Measurements from ENCODE around the gene TSNAXIP1. TPM values are rescaled to one million over a fixed set of nuclear protein-coding genes. Genes with fewer than 3 reads are reported as not detected.

The TSNAXIP1 gene
- total RNA-seq, 2 experiments from 2014 or later, result 0.40 to 0.47 TPM

DNA sequence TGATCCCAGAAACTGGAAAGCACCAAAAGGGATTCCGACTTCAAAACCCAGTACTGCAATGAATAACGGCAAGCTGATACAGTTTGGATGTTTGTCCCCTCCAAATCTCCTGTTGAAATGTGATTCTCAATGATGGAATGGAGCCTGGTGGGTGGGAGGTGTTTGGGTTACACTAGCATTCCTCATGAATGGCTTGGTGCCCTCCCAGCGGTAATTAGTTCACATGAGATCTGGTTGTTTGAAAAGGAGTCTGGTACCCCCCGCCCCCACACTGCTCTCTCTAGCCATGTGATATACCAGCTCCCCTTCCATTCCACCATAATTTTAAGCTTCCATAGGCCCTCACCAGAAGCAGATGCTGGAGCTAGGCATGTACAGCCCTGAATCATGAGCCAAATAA is 40.4 kb upstream of the TSNAXIP1 start:
- peaks cover under 1% of the 10 kb centered on the region for H3K4me1 Mint-ChIP-seq (ENCODE audit: low read depth)
- peaks cover 2% of the 10 kb centered on the region for H3K36me3 Mint-ChIP-seq (ENCODE audit: low read depth)
- ATAC-seq (no peak), DNase-seq (no peak)
- TF ChIP-seq, protein P1, sequence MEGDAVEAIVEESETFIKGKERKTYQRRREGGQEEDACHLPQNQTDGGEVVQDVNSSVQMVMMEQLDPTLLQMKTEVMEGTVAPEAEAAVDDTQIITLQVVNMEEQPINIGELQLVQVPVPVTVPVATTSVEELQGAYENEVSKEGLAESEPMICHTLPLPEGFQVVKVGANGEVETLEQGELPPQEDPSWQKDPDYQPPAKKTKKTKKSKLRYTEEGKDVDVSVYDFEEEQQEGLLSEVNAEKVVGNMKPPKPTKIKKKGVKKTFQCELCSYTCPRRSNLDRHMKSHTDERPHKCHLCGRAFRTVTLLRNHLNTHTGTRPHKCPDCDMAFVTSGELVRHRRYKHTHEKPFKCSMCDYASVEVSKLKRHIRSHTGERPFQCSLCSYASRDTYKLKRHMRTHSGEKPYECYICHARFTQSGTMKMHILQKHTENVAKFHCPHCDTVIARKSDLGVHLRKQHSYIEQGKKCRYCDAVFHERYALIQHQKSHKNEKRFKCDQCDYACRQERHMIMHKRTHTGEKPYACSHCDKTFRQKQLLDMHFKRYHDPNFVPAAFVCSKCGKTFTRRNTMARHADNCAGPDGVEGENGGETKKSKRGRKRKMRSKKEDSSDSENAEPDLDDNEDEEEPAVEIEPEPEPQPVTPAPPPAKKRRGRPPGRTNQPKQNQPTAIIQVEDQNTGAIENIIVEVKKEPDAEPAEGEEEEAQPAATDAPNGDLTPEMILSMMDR (IDR thresholded peaks at IDR 0.05), result no peak
- no peak overlapping the region for H3K4me3 Mint-ChIP-seq
- ChIA-PET POLR2A (no interaction called here), CTCF (interaction anchor here (1.7 kb wide), 1 partner anchor 51 kb away, joined by 3 read pairs; no protein-coding TSS in a partner anchor)
- intact Hi-C loops (cut with micrococcal nuclease), result no loop called here
- H3K9me3 Mint-ChIP-seq, result no peaks in the 10 kb centered on the region
- H3K27me3 Mint-ChIP-seq, result no peaks in the 10 kb centered on the region
- no peak overlapping the region for H3K27ac Mint-ChIP-seq

DNA sequence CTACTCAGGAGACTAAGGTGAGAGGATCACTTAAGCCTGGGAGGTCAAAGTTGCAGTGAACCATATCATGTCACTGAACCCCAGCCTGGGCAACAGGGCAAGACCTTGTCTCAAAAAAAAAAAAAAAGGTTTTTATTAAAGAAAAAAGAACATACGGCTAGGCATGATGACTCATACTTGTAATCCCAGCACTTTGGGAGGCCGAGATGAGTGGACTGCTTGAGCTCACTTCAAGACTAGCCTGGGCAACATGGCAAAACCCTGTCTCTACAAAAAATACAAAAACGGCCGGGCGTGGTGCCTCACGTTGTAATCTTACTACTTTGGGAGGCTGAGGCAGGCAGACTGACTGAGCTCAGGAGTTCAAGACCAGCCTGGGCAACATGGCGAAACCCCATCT is 38.7 kb upstream of the TSNAXIP1 start:
- H3K9me3 Mint-ChIP-seq, result no peaks in the 10 kb centered on the region
- no peak overlapping the region for H3K27ac Mint-ChIP-seq
- no peaks in the 10 kb centered on the region for H3K4me1 Mint-ChIP-seq (ENCODE audit: low read depth)
- no peaks in the 10 kb centered on the region for H3K27me3 Mint-ChIP-seq
- TF ChIP-seq, protein P1 (IDR thresholded peaks at IDR 0.05), result no peak
- POLR2A ChIA-PET, result no interaction called here
- H3K36me3 Mint-ChIP-seq (ENCODE audit: low read depth), result peaks cover 10% of the 10 kb centered on the region
- DNase-seq, result no peak
- intact Hi-C loops (cut with micrococcal nuclease), result no loop called here
- CTCF ChIA-PET, result interaction anchor here (0.6 to 1.4 kb wide), 2 partner anchors 48 to 1509 kb away, joined by 3 read pairs; no protein-coding TSS in a partner anchor
- H3K4me3 Mint-ChIP-seq, result no peak overlapping the region
- no peak for ATAC-seq

DNA sequence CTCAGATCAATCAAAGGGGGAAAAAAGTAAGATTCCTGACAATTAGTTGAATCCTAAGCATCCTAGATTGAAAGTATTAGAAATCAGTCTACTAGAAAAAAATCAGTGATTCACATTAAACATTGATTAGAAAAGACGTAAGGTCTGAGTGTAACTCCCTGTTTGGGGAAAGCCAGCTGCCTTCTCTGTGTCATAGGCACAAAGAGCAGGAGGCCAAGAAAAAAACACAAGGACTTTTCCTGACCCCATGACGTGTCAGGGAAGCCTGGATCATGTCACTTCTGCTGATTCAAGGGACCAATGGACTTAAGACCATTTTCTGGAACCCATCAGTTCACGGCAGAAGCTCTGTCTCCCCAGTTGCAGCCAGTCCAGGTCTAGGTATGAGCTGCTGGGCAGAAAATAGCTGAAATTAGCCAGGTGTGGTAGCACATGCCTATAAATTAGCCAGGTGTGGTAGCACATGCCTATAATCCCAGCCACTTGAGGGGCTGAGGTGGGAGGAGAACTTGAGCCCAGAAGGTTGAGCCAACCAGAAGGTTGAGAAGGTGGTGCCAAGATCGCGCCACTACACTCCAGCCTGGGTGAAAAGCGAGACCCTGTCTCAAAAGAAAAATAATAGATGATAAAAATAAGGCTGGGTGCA is 36.2 kb upstream of the TSNAXIP1 start:
- peaks cover 3% of the 10 kb centered on the region for H3K4me1 Mint-ChIP-seq (ENCODE audit: low read depth)
- H3K27me3 Mint-ChIP-seq, result no peaks in the 10 kb centered on the region
- CTCF ChIA-PET, result interaction anchor here (1.4 kb wide), 1 partner anchor 46 kb away, joined by 9 read pairs; no protein-coding TSS in a partner anchor
- ATAC-seq, result no peak
- no peak for DNase-seq
- peaks cover 11% of the 10 kb centered on the region for H3K36me3 Mint-ChIP-seq (ENCODE audit: low read depth)
- POLR2A ChIA-PET, result no interaction called here
- intact Hi-C loops (cut with micrococcal nuclease), result no loop called here
- no peak overlapping the region for H3K27ac Mint-ChIP-seq
- no peak overlapping the region for H3K4me3 Mint-ChIP-seq
- no peaks in the 10 kb centered on the region for H3K9me3 Mint-ChIP-seq
- TF ChIP-seq, protein P1 (IDR thresholded peaks at IDR 0.05), result no peak

DNA sequence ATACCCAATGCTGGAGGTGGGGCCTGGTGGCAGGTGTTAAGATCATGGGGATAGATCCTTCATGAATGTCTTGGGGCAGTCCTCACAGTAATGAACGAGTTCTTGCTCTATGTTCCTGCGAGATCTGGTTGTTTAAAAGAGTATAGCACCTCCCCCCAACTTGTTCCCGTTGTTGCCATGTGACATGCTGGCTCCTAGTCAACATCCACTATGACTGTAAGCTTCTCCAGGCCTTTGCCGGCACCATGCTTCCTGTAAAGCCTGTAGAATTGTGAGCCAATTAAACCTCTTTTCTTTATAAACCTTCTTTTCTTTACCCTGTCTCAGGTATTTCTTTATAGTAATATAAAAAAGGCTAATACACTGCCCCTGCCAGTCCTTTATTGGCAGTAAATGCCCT is 33.6 kb upstream of the TSNAXIP1 start:
- Mint-ChIP-seq H3K27me3 (no peaks in the 10 kb centered on the region), H3K27ac (no peak overlapping the region), H3K9me3 (no peaks in the 10 kb centered on the region), H3K36me3 (ENCODE audit: low read depth) (peaks cover 11% of the 10 kb centered on the region), H3K4me1 (ENCODE audit: low read depth) (peaks cover 3% of the 10 kb centered on the region), H3K4me3 (no peak overlapping the region)
- intact Hi-C loops (cut with micrococcal nuclease), result no loop called here
- ATAC-seq (no peak), DNase-seq (no peak)
- POLR2A ChIA-PET, result no interaction called here
- TF ChIP-seq, protein P1 (IDR thresholded peaks at IDR 0.05), result no peak
- CTCF ChIA-PET, result interaction anchor here (1.9 kb wide), 1 partner anchor 43 kb away, joined by 5 read pairs; no protein-coding TSS in a partner anchor

DNA sequence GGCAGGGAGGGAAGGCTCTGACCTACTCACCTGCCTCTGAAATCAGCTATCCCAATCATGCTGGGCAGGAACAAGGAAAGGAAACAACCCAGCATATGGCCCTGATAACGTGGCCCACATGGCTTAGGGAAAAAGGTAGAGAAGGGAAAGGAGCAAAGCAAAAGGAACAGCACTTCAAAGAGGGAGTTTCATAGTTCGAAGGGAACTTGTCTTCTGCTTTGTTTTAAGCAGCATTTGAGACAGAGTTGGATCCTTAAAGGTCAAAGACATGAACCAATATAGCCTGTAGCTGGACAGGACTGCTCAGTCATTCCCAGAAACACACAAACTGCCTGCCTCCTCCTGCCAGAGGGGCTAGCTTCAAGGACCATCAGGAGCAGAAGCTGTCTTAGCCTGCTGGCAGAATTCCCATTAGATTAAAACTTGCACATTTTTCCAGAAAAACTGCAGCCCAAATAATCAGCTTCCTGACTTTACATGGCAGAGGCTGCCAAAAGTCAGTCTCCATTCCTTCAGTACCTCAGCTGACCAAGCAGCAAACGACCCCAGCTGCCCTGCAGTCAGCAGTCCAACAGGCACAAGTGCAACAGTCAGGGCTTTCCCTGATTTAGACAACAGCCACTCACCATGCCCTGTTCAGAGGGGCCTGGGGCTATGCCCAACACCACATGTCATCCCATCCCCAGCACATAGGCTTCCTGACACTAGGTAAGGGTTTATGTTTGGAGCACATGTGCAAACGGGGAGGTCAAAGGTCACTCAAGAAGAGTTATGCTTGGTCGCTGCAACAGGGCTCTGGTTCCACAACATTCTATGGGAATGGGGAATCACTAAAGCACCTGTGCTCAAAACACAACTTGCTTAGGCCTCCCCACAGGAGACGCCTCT is 32.9 kb upstream of the TSNAXIP1 start:
- H3K27me3 Mint-ChIP-seq, result no peaks in the 10 kb centered on the region
- ChIA-PET POLR2A (no interaction called here), CTCF (interaction anchor here (1.9 kb wide), 1 partner anchor 42 kb away, joined by 5 read pairs; no protein-coding TSS in a partner anchor)
- no peak overlapping the region for H3K27ac Mint-ChIP-seq
- H3K4me1 Mint-ChIP-seq (ENCODE audit: low read depth), result peaks cover 3% of the 10 kb centered on the region
- TF ChIP-seq, protein P1 (IDR thresholded peaks at IDR 0.05), result no peak
- no peak for ATAC-seq
- H3K36me3 Mint-ChIP-seq (ENCODE audit: low read depth), result peaks cover 11% of the 10 kb centered on the region
- intact Hi-C loops (cut with micrococcal nuclease), result no loop called here
- no peak for DNase-seq
- no peaks in the 10 kb centered on the region for H3K9me3 Mint-ChIP-seq
- H3K4me3 Mint-ChIP-seq, result no peak overlapping the region

Data from activated CD8-positive, alpha-beta T cell treated with anti-CD3 and anti-CD28 coated beads for 36 hours (primary cell).